ENCODE measurements around the gene MED16.

The MED16 gene

GRCh38 chr19:892894-893689 lies at the start of gene MED16, which contains the start of gene RNU6-9:
TSS of gene MED16 (minus strand) at chr19:893187. CDS start at chr19:891131, 2,056 bp downstream.
TSS of gene RNU6-9 (plus strand) at chr19:893484.
- DNase-seq (ENCODE audit: low spot score), result peak; percentile 99

- DNase-seq (ENCODE audit: low spot score), result no peak
These were observed 49.2 kb upstream of the MED16 start for GRCh38 chr19:942133-942645.

GRCh38 chr19:941292-942132 lies 48.5 kb upstream of the MED16 start:
- no peak for DNase-seq (ENCODE audit: low spot score)

- DNase-seq (ENCODE audit: low spot score), result peak; percentile 93
These were observed 47.8 kb upstream of the MED16 start for GRCh38 chr19:940591-941291.

- no peak for DNase-seq (ENCODE audit: low spot score)
These were observed 46.9 kb upstream of the MED16 start for GRCh38 chr19:939922-940321.

- no peak for DNase-seq (ENCODE audit: low spot score)
These were observed 46.5 kb upstream of the MED16 start for GRCh38 chr19:939439-939838.

GRCh38 chr19:938233-938923 lies 45.4 kb upstream of the MED16 start:
- DNase-seq (ENCODE audit: low spot score), result no peak

- no peak for DNase-seq (ENCODE audit: low spot score)
These were observed 44.3 kb upstream of the MED16 start for GRCh38 chr19:937259-937694.

GRCh38 chr19:936175-936546 lies 43.2 kb upstream of the MED16 start:
- DNase-seq (ENCODE audit: low spot score), result no peak

- no peak for DNase-seq (ENCODE audit: low spot score)
These were observed 42.0 kb upstream of the MED16 start for GRCh38 chr19:934865-935479.

GRCh38 chr19:934197-934840 lies 41.3 kb upstream of the MED16 start:
- DNase-seq (ENCODE audit: low spot score), result no peak

GRCh38 chr19:933553-933882 lies 40.5 kb upstream of the MED16 start:
- DNase-seq (ENCODE audit: low spot score), result no peak

GRCh38 chr19:932648-933552 lies 39.9 kb upstream of the MED16 start:
- peak; percentile 97 for DNase-seq (ENCODE audit: low spot score)

- DNase-seq (ENCODE audit: low spot score), result no peak
These were observed 39.1 kb upstream of the MED16 start for GRCh38 chr19:931860-932647.

GRCh38 chr19:929891-930258 lies 36.9 kb upstream of the MED16 start:
- no peak for DNase-seq (ENCODE audit: low spot score)

GRCh38 chr19:929203-929890 lies 36.4 kb upstream of the MED16 start:
- DNase-seq (ENCODE audit: low spot score), result no peak

- DNase-seq (ENCODE audit: low spot score), result peak; percentile 60
These were observed 35.6 kb upstream of the MED16 start for GRCh38 chr19:928471-929202.
